IPS-18c (cell line): ENCODE measurements around the gene CATSPERB.
"Not testable (repeated sequence)": the region's sequence is repeated elsewhere in the genome, so short reads cannot be mapped to it uniquely, and the experiment has no call there.

Source experiments
- H3K4me3 ChIP-seq: 2 replicates; pipeline ENCODE4 v1.7.0; 2013; ENCODE audit warnings: low read depth, mild to moderate bottlenecking, low read length, moderate library complexity; ENCODE audit not compliant: insufficient read depth
- H3K9me3 ChIP-seq: one replicate; pipeline ENCODE4 v1.6.1; 2013; ENCODE audit warnings: mild to moderate bottlenecking, low read length, moderate library complexity; ENCODE audit not compliant: control insufficient read depth, insufficient read depth

CATSPERB gene

DNA sequence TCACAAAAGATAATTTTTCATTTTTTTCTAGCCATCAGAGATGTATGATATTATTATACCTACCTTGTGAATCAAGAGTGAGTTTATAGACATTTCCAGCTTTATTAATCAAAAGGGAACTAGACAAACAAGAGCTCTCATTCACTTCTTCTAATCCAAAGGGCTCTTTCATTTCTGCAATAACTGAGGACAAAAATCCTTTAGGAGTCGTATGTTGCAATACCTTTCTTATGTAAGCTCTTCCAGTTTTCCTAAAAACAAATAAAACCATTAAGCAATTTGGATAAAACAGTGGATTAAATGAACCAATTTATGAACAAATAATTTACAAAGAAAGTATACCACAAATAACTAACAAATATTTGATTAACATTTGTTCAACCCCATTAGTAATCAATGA is 107.1 kb downstream of the CATSPERB start:
- Histone ChIP-seq H3K9me3 (no peaks in the 10 kb centered on the region), H3K4me3 (no peak overlapping the region)

DNA sequence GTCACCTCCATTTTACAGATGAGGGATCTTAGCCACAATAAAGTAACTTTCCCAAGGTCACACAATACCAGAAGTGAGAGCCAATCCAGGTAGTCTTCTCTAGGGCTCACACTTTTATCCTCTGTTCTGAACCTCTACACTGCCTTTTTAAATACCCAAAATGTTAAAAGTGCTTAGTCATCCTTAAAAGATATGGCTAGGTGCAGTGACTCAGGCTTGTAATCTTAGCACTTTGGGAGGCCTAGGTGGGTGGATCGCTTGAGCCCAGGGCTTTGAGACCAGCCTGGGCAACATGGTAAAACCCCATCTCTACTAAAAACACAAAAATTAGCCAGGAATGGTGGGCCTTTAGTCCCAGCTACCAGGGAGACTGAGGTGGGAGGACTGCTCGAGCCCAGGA is 117.7 kb downstream of the CATSPERB start:
- Histone ChIP-seq H3K4me3 (no peak overlapping the region), H3K9me3 (no peaks in the 10 kb centered on the region)

DNA sequence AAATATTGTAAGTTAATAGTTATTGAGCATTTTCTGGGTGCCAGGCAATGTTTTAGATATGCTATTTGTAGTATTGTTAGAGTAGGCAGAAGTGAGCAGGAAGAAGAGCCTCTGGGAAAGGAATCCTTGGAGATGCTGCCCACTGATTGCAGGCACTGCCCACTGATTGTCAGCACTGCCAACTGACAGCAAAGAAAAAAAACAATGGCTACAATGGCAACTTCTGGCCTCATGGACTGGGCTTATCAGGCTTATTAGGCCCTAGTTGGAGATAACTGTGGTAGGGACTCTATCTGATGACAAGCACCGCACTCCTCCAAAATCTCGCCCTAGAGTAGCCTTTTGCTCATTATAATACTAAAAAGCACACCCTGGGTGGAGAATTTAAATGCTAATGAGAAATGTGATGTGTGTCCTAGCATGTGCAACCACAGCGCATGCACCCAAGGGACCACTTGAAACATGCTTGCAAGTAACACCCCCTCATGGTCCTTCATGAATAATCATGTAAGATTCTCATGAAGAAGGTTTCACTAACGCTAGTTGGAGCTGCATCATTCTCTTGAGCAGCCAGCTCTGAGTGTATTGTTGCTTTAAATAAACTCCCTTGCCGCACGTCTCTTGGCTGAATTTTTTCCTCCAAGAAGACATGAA is 118.3 kb downstream of the CATSPERB start:
- H3K4me3 ChIP-seq, result no peak overlapping the region
- no peaks in the 10 kb centered on the region for H3K9me3 ChIP-seq

DNA sequence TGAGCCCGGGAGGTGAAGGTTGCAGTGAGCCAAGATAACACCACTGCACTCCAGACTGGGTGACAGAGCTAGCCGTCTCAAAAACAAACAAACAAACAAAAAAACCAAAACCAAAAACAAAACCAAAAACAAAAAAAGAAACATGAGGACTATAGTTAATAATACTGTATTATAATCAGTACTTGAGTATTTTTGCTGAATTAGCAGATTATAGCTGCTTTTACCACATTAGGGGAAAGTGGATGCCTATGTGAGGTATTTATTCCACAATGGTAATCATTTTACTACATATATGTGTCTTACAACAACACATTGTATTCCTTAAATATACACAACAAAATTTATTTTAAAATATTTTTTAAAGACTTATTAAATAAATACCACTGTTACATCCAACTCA is 120.4 kb downstream of the CATSPERB start:
- Histone ChIP-seq H3K4me3 (no peak overlapping the region), H3K9me3 (no peaks in the 10 kb centered on the region)

DNA sequence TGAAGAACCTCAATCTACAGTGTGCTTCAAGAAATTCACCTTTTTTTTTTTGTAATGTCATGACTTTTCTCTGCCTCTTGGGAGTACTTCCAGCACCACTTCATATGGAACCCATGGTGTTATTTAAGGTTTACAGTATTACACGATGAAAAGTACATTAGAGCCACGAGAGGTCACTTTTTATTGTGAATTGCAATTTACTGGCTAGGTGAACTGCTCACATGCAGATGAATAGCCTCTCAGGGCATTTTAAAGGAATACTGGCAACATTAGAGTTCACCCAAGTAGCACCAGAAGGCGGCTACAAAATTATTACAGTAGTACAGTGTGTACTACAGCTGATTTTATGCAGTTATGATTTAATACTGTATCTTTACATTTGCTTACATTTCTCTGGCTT is 122.7 kb downstream of the CATSPERB start:
- Histone ChIP-seq H3K9me3 (no peaks in the 10 kb centered on the region), H3K4me3 (no peak overlapping the region)

DNA sequence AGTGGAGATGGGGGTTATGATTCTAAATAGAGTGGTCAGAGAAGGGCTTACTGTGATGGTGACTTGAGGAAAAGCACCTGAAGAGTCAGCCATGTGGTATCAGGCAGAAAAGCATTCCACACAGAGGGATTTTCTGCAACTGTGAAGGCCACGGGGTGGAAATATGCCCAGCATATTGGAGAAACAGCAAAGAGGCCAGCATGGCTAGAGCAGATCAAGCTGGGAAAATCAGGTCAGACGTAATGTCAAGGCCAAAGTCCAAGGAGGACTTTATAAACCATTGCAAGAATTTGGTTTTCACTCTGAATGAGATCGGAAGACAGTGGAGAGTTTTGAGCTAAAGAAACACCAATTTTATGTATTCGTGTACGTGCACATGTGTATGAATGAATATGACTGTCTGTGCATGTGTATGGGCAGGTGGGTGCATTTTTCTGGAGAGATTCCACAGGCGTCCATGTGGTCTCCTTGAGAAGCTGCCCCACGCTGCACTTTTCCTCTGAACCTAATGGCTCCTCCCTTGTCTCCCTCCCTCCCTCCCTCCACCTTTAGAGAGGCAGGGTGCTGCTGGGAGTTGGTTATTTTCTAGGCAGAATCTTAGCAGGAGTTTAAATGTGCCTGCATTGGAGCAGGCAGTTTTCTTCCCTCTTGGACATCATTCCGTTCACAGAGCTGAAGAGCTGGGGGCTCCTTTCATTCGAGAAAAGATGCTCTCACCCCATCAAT is 124.4 kb downstream of the CATSPERB start:
- Histone ChIP-seq H3K9me3 (no peaks in the 10 kb centered on the region), H3K4me3 (no peak overlapping the region)

DNA sequence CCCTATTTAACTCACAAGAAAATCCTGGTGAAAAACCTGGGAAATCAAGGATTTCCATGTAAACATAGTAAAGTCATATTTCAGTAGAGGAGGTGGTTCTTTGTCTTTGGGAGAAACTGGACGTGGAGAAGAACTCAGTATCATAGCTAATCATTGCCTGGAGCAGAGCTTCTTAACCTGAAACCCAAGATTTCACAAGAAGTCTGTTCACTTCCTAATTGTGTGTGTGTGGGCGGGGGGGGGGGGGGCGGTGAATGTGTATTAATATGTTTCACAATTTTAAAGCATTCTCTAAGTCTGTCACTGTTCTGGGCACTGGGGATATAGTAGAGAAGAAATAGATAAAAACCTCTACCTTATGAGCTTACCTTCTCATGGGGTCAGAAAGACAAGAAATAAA is 125.0 kb downstream of the CATSPERB start:
- Histone ChIP-seq H3K4me3 (no peak overlapping the region), H3K9me3 (no peaks in the 10 kb centered on the region)

DNA sequence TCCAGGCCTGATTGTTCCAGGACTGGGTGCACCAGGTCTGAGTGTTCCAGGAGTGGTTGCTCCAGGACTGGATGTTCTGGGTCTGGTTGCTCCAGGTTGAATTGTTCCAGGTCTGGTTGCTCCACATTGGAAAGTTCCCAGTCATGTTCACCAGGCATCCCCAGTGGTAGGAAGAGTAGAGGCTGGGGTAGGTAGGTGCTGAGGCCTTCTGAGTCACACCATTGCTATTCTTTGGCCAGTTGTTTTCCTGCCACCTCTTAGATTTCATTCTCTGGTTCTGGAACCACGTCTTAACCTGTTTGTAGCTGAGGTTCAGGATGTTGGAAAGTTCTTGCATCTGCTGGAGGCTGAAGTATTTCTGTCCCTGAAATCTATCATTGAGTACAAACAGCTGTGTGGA is 127.3 kb downstream of the CATSPERB start:
- not testable (repeated sequence) for H3K9me3 ChIP-seq, H3K4me3 ChIP-seq

DNA sequence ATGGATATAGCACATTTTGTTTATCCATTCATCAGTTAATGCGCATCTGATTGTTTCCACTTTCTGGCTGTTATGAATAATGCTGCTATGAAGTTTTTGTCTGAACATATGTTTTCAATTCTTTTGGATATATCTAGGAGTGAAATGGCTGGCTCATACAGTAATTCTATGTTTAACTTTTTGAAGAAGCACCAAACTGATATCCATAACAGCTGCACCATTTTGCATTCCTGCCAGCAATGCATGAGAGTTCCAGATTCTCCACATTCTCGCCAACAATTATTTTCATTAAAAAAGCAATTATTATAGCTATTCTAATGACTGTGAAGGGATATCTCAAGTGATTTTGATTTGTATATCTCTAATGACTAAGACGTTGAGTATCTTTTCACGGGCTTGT is 131.9 kb downstream of the CATSPERB start:
- Histone ChIP-seq H3K4me3 (no peak overlapping the region), H3K9me3 (peaks cover 3% of the 10 kb centered on the region)

DNA sequence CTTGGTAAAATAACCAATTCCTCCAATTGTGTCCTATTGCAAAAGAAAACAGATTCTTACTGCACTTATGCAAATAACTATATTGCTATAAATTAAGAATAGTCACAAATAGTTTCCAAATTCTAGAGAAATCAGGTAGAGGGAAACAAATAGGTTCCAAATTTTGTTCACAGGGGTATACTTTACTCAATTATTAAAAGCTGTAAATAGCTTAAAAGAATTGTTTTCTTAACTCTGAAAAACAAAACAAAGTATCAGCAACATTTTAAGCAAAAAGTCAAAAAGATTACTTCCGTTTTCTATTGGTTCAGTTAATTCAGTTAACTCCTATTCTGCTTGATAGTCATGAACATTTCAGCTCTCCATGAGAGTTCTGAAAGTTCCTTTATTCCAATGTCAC is 136.2 kb downstream of the CATSPERB start:
- Histone ChIP-seq H3K9me3 (peaks cover 7% of the 10 kb centered on the region), H3K4me3 (no peak overlapping the region)

DNA sequence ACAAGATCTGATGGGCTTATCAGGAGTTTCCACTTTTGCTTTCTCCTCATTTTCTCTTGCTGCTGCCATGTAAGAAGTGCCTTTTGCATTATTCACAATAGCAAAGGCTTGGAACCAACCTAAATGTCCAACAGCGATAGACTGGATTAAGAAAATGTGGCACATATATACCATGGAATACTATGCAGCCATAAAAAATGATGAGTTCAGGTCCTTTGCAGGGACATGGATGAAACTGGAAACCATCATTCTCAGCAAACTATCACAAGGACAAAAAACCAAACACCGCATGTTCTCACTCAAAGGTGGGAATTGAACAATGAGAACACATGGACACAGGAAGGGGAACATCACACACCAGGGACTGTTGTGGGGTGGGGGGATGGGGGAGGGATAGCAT is 137.9 kb downstream of the CATSPERB start:
- not testable (repeated sequence) for H3K4me3 ChIP-seq, H3K9me3 ChIP-seq

DNA sequence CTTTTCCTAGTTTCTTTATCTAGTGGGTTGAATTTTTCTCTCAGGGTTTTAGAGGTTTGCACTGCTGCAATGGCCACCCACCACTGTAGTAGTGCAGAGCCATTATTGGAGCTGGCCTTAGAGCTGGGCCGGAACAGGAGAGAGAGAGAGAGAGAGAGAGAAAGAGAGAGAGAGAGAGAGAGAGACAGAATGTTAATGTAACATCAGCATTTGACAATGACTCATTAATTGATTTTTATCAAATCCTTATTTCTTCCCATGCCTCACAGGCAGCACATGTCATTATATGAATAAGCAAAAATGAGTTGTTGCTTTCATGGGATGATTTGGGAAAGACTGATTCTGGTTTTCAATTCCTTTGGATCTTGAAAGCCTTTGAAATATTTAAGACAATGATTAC is 145.5 kb downstream of the CATSPERB start:
- no peaks in the 10 kb centered on the region for H3K9me3 ChIP-seq
- H3K4me3 ChIP-seq, result no peak overlapping the region

DNA sequence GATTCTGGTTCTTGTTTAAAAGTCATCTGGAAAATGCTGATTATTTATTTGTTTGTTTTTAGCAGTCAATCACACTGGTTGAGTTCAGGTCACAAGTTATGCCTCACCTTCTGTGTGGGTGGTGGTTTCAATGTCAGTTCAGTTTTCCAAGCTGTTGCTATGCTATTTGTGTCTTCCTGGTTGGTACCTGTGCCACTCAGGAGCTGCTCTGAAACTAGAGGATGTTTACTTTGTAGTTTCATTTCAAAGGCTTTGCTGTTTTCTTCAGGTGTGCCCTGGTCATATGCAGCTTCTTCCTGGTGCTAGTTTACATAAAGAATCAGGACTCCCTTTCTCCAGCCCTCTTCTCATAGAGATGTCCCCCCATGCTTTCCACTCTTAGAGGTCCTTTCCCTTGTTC is 146.0 kb downstream of the CATSPERB start:
- Histone ChIP-seq H3K9me3 (no peaks in the 10 kb centered on the region), H3K4me3 (no peak overlapping the region)

DNA sequence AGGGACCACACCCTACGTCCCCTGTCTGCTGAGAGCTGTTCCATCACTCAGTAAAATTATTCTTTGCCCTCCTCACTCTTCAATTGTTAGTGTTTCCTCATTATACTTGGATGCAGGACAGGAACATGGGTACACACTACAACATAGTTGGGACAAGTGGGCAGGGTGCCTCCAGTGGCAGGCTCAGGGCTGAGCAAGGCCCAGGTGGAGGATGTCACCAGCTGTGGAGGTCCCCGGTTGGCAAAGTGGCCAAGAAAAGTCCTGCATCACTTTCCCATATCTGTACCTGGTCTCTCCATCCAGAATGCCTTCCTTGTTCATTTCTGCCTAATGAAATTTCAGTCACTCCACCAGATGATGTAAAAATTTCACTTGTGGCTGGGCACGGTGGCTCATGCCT is 149.1 kb downstream of the CATSPERB start:
- Histone ChIP-seq H3K9me3 (peaks cover under 1% of the 10 kb centered on the region), H3K4me3 (no peak overlapping the region)

DNA sequence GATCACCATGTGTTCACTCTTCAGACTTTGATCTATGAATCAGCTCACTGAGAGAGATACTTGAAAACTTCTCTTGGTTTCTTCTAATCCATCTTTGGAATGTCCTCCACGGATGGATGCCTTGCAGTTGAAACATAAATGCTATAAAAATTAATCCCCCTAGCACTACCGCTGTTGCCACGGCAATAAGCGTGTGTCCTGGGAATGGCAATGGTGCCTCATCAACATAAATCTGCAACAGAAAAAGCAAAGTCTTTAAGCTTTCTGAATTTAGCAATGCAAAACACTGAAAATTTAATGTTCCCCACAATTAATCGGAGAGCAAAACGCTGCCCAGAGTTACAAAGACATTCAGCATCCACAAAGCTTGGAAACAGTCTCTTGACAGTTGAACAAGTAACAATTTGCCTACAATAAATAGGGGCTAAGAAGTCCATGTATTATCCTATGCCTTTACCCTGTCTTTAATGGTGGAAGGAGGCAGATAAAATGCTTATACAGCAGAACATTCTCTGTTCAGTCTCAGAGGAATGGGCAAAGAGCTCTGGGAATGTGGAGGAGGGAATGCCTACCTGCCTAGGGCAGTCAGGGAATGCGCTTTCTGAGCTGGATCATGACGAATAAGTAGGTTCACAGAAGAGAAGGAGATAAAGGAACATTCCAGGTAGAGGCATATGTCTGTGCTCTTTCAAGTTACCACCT is 150.9 kb downstream of the CATSPERB start:
- no peak overlapping the region for H3K4me3 ChIP-seq
- peaks cover 4% of the 10 kb centered on the region for H3K9me3 ChIP-seq

DNA sequence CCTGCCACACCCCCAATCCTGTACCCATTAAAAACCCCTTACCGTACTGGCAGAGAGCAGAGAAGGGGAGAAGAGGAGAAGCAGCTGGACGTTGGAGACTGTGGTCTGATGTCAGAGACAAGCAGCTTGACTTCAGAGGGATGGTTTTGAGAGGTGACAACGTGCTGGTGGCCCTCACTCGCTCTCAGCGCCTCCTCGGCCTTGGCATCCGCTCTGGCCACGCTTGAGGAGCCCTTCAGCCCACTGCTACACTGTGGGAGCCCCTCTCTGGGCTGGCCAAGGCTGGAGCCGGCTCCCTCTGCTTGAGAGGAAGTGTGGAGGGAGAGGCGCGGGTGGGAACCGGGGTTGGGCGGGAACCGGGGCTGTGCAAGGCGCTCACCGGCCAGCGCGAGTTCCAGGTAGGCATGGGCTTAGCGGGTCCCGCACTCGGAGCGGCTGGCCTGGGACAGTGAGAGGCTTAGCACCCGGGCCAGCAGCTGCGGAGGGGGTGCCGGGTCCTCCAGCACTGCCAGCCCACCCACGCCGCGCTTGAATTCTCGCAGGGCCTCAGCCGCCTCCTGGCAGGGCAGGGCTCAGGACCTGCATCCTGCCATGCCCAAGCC is 154.2 kb downstream of the CATSPERB start:
- H3K4me3 ChIP-seq, result no peak overlapping the region
- peaks cover 4% of the 10 kb centered on the region for H3K9me3 ChIP-seq

DNA sequence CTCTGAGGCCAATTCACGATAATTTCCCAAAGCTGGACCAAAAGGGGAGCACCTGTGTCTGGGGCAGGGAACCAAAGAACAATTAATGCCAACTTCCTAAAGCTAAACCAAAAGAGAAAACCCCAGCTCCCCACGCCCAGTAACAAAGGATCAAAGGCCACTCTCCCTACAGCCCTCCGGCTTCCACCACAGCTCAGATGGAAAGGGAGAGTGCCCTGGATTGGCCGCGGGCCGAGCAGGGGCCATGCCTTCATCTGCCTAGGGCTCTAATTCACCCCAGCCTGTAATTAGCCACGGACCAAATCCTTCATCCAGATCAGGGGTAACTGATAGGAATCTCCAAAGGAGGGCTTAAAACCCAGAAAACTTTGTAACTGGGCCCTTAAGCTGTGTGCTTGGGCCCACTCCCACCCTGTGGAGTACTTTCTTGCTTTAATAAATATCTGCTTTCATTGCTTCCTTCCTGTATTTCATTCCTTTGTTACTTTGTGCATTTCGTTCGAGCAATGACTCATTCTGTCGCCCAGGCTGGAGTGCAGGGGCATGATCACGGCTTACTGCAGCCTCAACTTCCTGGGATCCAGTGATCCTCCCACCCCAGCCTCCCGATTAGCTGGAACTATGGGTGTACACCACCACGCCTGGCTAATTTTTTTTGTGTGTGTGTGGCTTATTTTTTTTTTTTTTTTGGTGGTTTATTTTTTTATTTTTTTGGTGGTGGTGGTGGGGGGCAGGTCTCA is 156.2 kb downstream of the CATSPERB start:
- H3K9me3 ChIP-seq, result peaks cover 4% of the 10 kb centered on the region
- no peak overlapping the region for H3K4me3 ChIP-seq
